HepG2 (cell line): Measurements from ENCODE around the gene HSD17B11. TPM values are rescaled to one million over a fixed set of nuclear protein-coding genes. Genes with fewer than 3 reads are reported as not detected.

Experiments used
- CENPX ChIP-seq: sonication (generic); formaldehyde crosslinking; IDR thresholded peaks from 2 replicates; pipeline ENCODE4 v1.9.0; 2021; ENCODE audit warnings: mild to moderate bottlenecking, missing genetic modification reagents, moderate library complexity
- FOXP4 ChIP-seq: sonication (generic); formaldehyde crosslinking; IDR thresholded peaks from 2 replicates; pipeline ENCODE4 v1.4.0; 2020; ENCODE audit warnings: missing genetic modification reagents
- HINFP ChIP-seq: sonication (generic); formaldehyde crosslinking; IDR thresholded peaks from 2 replicates; pipeline ENCODE4 v1.4.0; 2020; ENCODE audit warnings: low read depth, mild to moderate bottlenecking, missing genetic modification reagents
- HNRNPUL1 ChIP-seq: fragments of 200-400 bp; formaldehyde crosslinking; IDR thresholded peaks from 2 replicates; pipeline ENCODE4 v1.6.1; 2017; ENCODE audit warnings: low read depth, mild to moderate bottlenecking, low read length, moderate library complexity
- HOMEZ ChIP-seq: IDR thresholded peaks from 2 replicates; pipeline ENCODE4 v1.6.1; 2016; ENCODE audit warnings: low read depth
- ISL2 ChIP-seq: sonication (generic); formaldehyde crosslinking; IDR thresholded peaks from 2 replicates; pipeline ENCODE4 v1.5.0; 2020; ENCODE audit warnings: missing genetic modification reagents
- MAFF ChIP-seq: IDR thresholded peaks from 2 replicates; pipeline ENCODE4 v1.6.1; 2011; ENCODE audit warnings: low read depth, low read length, improper control_type of control experiment
- MLXIP ChIP-seq: sonication (generic); formaldehyde crosslinking; IDR thresholded peaks from 2 replicates; pipeline ENCODE4 v1.9.0; 2021; ENCODE audit warnings: missing genetic modification reagents, borderline replicate concordance
- RFX5 ChIP-seq: IDR thresholded peaks from 2 replicates; pipeline ENCODE4 v1.6.1; 2011; ENCODE audit warnings: low read depth, low read length, improper control_type of control experiment
- ZBTB8A ChIP-seq: sonication (generic); formaldehyde crosslinking; IDR thresholded peaks from 2 replicates; pipeline ENCODE4 v1.4.0; 2020; ENCODE audit warnings: mild to moderate bottlenecking, low read depth, missing genetic modification reagents, borderline replicate concordance
- ZNF407 ChIP-seq: sonication (generic); formaldehyde crosslinking; IDR thresholded peaks from one replicate; pipeline ENCODE4 v1.5.1; 2020; ENCODE audit warnings: mild to moderate bottlenecking, missing genetic modification reagents; ENCODE audit errors: not compliant biosample characterization
- ZNF879 ChIP-seq: sonication (generic); formaldehyde crosslinking; IDR thresholded peaks from 2 replicates; pipeline ENCODE4 v1.8.1; 2023; ENCODE audit warnings: missing genetic modification reagents
- polyA plus RNA-seq, 8 experiments: library from polyadenylated mRNA; depleted of rRNA in 3 of 8; stranded (reverse) in 7 of 8; unstranded in 1 of 8; fragments of >200 nt; fragmentation: Illumina TruSeq in 4 of 8; extraction: Trizol in 4 of 8; gene quantifications; 2 replicates each; pipeline versions ENCODE4 v1.2.1 to v1.2.3, GENCODE V29; 2011 to 2016; ENCODE audit warnings: low read depth in 4 of 8, missing spikeins in 1 of 8, mixed read lengths in 1 of 8; ENCODE audit not compliant: insufficient read depth in 1 of 8
- total RNA-seq, 5 experiments: library from RNA; depleted of rRNA; stranded (reverse); fragments of >200 nt; fragmentation: Illumina TruSeq; extraction: Trizol; gene quantifications; 2 replicates each; pipeline ENCODE4 v1.2.3, GENCODE V29; 2016; ENCODE audit warnings: low read depth in 1 of 5

Gene HSD17B11
- total and polyA plus RNA-seq, 2 of the 13 experiments (the other 11 are each of a cell fraction or from before 2014, with no cell fraction given) = 121 to 158 TPM

GRCh38 chr4:87409420-87409939 is 18.5 kb upstream of the HSD17B11 start (continued):
- TF ChIP-seq HINFP (CRISPR knock-in tag) (no peak), CENPX (no peak), HOMEZ (CRISPR knock-in tag) (0 out of 2 replicates have a peak, but pooled peaks have one; percentile 25), ZNF879 (no peak), MLXIP (CRISPR knock-in tag) (no peak), ZNF407 (CRISPR knock-in tag) (no peak), RFX5 (no peak), ISL2 (peak; percentile 86), ZBTB8A (CRISPR knock-in tag) (no peak), HNRNPUL1 (no peak), FOXP4 (CRISPR knock-in tag) (peak; percentile 94), MAFF (no peak)
